ENCODE data around the gene DCD.
A peak's percentile ranks its signal among the peaks of the same experiment; 100 is the strongest.
"Not testable (repeated sequence)": the region's sequence is repeated elsewhere in the genome, so short reads cannot be mapped to it uniquely, and the experiment has no call there.

Gene DCD, protein sequence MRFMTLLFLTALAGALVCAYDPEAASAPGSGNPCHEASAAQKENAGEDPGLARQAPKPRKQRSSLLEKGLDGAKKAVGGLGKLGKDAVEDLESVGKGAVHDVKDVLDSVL

DNA sequence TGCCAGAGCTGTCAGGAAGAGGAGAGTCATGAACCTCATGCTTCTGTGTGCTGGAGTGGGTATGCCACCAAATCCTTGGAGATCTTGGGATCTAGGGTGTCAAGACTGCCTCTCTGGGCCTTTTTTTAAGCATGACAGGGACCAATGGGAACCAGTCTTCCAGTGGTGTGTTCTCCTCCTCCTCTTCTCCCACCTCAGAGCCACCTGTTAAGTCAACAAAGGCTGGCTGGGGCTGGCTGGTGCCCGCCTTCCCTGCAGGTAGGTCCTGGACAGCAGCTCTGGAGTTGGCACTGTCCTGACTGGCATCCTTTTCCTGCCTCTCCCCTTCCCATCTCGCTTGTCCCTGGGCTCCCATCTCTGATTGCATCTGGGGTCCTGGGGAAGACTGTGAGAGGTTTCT, at the start of gene DCD:
Gene DCD, minus strand, starts transcription at position 101 of the 400 bp plus-strand sequence. Its CDS starts 62 bp downstream, at position 39.
- DNase-seq (ENCODE audit: low read depth): no peak

DNA sequence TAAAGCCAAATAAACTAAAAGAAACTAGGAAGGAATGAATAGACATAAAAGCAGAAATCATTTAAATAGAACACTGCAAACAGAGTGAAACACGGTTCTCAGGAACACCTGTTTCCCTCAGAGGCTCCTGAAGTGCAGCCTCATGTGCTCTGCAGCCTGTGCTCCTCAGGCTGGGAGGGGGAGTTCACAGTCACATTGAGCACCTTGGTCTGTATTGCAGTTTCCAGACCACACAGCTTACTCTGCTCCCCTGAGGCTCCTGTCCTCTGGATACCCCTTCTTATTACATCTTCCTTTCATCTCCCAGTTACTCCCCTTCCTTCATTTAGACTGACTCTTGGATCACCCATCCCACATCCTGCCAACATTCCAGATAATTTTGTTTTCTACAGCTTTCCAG, 49.7 kb upstream of the DCD start:
- no peak for DNase-seq (ENCODE audit: low read depth)

DNA sequence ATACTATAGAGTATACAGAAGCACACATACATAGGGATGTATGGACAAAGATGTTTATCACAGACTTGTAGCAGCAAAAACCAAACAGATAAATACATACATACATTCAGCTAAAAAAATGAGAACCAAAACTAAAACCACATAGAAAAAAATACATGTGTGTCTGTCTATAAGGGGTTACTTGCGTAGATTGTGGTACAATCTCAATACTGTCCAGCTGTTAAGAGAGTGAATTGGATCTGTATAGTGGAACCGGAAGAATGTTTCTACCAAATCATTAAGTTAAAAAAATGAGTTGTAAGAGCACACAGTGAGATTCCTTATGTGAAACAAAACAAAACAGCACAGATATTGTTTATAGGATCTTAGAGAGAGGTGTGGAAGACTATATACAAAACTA, 44.2 kb upstream of the DCD start:
- no peak for DNase-seq (ENCODE audit: low read depth)

DNA sequence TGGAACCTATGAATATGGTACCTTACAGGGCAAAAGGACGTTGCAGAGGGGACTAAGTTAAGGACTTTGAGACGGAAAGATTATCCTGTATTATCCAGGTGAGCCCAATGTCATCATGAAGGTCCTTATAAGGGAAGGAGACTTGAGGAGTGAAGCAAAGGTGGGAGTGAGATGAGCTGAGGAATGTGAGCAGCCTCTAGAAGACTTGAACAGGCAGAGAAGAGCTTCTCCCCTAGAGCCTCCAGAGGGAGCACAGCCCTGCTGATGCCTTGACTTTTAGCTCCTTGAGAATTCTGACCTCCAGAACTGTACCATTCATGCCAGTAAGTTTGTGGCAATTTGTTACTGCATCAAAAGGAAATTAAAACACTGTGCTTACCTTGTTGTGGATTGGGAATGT, 41.8 kb upstream of the DCD start:
- DNase-seq (ENCODE audit: low read depth): peak; percentile 4

DNA sequence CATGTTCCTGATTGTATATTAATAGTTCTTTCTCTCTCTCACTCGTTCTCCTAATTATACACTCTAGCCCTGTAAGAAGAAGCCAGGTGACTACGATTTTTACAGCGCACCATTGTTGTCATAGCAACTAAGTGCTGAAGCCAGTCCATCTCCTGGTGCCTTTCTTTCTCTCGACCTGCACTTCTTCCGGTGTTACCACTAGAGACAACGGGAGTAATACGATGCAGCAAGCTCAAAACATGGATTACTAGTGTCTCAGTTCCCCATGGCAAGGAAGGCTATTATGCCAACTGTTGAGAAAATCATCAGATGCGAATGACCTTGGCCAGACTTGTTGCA, 40.8 kb upstream of the DCD start:
- DNase-seq (ENCODE audit: low read depth): no peak

GRCh38 chr12:54688309-54689033, 40.3 kb upstream of the DCD start:
- no peak for DNase-seq (ENCODE audit: low read depth)

- DNase-seq (ENCODE audit: low read depth): no peak
Measured at GRCh38 chr12:54684636-54685630, 36.8 kb upstream of the DCD start.

- no peak for DNase-seq (ENCODE audit: low read depth)
Measured at GRCh38 chr12:54683398-54683797, 35.2 kb upstream of the DCD start.

DNA sequence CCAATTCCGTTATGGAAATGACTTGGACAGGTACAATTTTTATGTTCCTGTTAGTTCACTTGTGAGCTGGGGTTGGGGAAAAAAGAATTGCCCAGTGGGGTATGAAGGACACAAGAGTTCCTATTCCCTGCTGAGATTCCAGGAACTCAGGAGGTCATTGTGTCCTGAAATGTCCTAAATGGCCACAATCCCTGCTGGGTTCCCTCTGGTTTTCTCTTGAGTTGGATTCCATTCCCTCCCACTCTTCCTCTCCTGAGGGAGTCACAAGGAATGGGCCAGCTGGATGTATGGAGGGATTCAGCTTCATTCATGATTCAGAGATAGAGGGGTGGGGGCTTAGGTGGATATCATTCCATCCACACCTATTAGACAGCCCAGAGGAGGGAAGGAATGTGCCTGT, 34.5 kb upstream of the DCD start:
- DNase-seq (ENCODE audit: low read depth): no peak

DNA sequence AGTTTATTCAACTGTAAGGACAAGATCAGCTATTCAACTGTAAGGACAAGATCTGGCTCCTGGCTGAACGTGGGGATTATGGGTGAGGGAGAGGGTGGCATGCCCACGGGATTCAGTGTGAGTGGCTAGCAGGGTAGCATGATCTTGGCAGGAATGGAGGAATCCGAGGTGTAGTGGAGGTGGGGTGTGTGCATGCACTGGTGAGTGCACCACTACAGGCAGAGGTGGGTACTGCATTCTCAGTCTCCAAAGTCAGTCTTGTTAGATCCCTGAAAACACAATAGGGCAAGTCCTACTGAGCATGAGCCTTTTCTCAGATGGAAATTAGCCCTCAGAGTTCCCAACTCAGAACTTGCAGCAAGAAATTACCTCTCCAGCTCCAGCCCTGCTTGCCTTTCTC, 32.2 kb upstream of the DCD start:
- DNase-seq (ENCODE audit: low read depth): peak; percentile 11

DNA sequence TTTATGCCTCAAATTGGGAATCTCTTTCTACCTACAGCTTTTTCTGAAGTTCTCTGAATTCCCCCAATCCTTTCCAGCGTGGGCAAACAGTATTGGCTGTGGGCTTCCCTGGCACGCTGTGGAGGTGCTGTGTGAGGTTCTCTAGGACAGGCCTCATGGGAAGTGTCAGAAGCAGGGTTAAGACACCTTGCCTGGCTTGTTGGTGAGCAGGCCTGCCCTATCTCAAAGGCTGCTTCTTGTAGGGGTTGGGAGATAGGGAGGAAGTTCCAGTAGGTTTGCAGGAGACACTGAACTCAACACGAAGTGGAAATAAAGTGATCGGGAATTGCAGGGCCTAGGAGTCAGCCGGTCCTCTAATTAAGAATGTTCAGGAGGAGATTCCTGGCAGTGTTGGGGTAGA, 30.0 kb upstream of the DCD start:
- no peak for DNase-seq (ENCODE audit: low read depth)

DNA sequence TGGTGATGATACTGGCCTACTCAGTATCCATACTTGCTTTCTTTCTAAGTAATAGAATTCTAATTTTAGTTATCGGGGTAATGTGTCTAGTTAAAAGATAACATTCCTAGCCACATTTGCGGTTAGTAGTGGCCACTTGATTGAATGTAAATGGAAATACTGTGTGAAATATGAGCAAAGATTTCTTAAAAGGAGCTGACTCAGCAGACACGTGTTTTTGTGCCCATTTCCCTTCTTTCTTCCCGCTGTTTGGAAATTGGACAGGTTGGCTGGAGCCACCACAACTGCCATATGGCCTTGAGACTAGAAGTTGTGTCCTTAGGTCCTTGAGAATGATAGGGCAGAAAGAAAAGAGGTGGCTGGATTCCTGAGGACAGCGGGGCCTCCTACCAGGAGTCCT, 19.8 kb upstream of the DCD start:
- DNase-seq (ENCODE audit: low read depth): no peak

GRCh38 chr12:54666008-54666407, 17.8 kb upstream of the DCD start:
- no peak for DNase-seq (ENCODE audit: low read depth)

- DNase-seq (ENCODE audit: low read depth): not testable (repeated sequence)
Measured at GRCh38 chr12:54665022-54665635, 17.0 kb upstream of the DCD start.

- no peak for DNase-seq (ENCODE audit: low read depth)
Measured at GRCh38 chr12:54663603-54664002, 15.4 kb upstream of the DCD start.

DNA sequence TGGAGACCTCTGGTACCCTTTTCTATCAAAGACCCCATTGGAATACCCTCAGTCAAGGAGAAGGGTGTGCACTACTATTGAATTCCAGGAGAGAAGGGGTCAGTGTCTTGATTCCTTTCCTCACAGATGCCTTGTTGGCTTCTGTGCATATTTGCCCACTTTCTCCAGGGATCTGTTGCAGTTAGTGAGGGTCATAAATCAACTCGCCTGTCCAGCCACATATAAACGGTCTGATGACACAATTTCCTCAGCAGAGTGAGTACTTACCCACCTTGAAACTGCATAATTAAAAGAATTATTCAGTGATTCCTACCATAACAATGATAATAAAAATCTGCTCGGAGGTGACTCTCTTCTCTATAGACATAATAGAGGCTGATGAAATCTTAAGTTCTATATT, 13.9 kb upstream of the DCD start:
- DNase-seq (ENCODE audit: low read depth): no peak

DNA sequence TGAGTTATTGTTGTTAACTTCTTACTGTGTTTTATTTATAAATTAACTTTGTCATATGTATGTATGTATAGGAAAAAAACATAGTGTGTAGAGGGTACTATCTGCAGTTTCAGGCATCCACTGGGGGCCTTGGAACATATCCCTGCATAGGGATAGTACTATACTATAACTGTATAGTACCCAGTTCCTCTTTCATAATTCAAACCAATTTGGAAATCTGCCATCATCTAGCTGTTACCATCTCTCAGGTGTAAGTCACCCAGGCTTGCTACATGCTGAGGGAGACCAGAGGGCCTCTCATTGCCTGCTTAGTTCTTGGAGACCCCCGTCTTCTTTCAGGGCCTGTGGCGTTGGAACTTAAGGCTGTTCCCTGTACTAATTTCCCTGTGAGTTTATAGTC, 12.9 kb upstream of the DCD start:
- no peak for DNase-seq (ENCODE audit: low read depth)

GRCh38 chr12:54660320-54660962, 12.3 kb upstream of the DCD start:
- DNase-seq (ENCODE audit: low read depth): no peak

- peak; percentile 37 for DNase-seq (ENCODE audit: low read depth)
Measured at GRCh38 chr12:54658306-54659264, 10.4 kb upstream of the DCD start.

- no peak for DNase-seq (ENCODE audit: low read depth)
Measured at GRCh38 chr12:54657105-54657607, 9.0 kb upstream of the DCD start.

DNA sequence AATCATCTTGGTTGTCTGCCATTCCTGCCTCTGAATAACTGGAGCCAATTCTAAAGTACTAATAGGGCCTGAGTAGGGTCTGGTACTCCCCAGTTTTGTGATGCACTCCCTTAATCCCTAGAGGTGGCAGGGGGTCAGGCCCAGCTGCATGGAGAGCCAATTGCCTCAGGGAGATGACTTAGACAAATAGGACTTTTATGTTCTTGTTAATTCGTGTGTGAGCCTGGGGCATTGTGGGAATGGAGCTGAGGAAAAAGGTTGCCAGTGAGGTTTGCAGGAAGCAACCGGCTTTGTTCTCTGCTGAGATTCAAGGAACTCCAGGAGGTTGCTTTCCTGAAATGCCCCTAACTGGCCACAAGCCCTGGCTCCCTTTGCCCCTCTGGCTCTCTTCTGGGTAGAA, 6.8 kb upstream of the DCD start:
- DNase-seq (ENCODE audit: low read depth): no peak
